Activated CD4-positive, alpha-beta T cell treated with anti-CD3 and anti-CD28 coated beads, Interleukin-10, Interleukin-2, amounts not matched to agents 100 ng/mL and 50 ng/mL, durations not matched to agents 16 hours and 8 hours (primary cell): Measurements from ENCODE around the gene DNMT3A.
A peak's percentile ranks its signal among the peaks of the same experiment; 100 is the strongest.

Source experiments
- DNase-seq: peaks from one replicate; pipeline ENCODE4 v3.0.0-alpha.2; 2020

DNMT3A gene

DNA sequence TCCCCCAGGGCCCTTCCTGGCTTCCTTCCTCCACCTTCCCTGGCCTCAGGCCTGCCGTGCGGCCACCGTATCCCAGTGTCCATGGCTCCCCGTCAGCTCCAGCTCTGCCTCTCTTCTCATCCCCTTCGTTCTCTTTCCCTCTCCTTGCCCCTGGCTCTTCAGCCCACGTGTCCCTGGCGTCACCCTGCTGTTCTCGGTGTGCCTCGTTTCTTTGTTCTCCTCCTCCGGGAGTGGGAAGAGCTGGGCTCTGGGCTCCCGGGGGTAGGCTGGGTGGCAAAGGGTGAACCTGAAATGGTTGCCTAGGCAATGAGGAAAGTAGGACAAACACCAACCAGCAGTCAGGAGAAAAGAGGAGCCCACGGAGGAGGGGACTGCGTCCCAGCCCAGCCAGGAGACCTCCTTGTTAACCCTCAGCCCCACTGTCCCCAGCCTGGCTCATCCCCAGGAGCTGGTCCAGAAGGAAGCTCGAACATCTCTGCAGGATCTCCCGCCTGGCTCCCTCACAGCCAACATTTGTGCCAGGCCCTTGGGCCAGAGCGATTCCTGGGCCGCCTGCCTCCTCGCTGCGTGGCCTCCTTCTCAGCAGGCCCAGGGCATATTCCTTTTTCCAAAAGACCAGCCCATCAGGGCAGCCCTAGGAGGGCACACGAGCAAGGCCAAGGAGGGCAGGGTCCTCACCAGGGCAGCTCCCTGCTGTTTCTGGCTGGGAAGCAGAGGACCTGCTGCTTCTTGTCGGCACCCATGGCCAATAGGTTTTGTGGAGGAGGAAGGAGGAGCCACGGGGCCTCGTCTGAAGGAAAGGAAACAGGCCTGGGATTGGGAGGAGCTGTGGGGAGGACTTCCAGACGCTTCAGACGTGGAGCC is 30.9 kb upstream of the DNMT3A start:
- no peak for DNase-seq

GRCh38 chr2:25371253-25372241 is 29.8 kb upstream of the DNMT3A start:
- no peak for DNase-seq

- no peak for DNase-seq
These were observed 28.2 kb upstream of the DNMT3A start for GRCh38 chr2:25369876-25370275.

- DNase-seq, result no peak
These were observed 27.7 kb upstream of the DNMT3A start for GRCh38 chr2:25369439-25369838.

GRCh38 chr2:25368660-25369059 is 26.9 kb upstream of the DNMT3A start:
- no peak for DNase-seq

GRCh38 chr2:25367296-25367695 is 25.6 kb upstream of the DNMT3A start:
- no peak for DNase-seq

- no peak for DNase-seq
These were observed 24.9 kb upstream of the DNMT3A start for GRCh38 chr2:25366629-25367028.

DNA sequence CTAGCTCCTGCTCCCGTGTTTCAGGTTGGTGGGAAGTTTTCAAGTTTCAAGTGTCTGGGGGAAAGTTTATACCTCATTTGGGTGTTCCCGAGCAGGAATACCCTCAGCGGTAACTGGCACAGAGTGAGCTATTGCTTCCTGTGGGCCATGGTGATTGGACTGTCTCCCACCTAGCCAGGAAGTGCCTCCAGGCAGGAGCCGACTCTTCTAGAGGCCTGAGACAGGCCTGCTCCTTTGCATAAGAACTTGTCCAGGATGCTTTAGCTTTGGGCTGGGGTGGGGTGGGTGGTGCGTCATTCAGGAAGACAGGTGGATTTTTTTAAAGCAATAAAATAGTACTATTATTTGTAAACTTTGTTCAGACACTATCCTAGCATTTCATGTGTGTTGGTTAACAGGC is 23.5 kb upstream of the DNMT3A start:
- DNase-seq, result no peak

- DNase-seq, result no peak
These were observed 22.0 kb upstream of the DNMT3A start for GRCh38 chr2:25363733-25364132.

GRCh38 chr2:25362434-25363145 is 20.9 kb upstream of the DNMT3A start:
- peak; percentile 58 for DNase-seq

DNA sequence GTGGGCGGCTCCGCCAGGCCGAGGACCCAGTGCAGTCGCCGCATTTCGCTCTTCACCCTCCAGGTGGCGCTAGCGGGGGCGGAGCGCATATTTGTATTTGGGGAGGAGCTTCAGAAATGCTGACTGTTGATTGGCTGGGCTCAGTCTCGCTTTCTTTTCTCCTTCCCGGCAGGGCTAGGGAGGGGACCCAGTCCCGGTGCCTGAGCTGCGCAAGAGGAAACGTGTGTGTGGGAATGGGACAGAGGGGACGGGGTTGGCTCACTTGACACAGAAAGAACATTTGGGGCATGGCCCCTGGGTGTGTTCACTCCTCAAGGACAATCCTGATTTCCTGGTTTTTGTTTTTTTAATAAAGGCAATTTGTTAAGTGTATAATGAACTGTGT is 20.3 kb upstream of the DNMT3A start:
- DNase-seq, result peak; percentile 97

DNA sequence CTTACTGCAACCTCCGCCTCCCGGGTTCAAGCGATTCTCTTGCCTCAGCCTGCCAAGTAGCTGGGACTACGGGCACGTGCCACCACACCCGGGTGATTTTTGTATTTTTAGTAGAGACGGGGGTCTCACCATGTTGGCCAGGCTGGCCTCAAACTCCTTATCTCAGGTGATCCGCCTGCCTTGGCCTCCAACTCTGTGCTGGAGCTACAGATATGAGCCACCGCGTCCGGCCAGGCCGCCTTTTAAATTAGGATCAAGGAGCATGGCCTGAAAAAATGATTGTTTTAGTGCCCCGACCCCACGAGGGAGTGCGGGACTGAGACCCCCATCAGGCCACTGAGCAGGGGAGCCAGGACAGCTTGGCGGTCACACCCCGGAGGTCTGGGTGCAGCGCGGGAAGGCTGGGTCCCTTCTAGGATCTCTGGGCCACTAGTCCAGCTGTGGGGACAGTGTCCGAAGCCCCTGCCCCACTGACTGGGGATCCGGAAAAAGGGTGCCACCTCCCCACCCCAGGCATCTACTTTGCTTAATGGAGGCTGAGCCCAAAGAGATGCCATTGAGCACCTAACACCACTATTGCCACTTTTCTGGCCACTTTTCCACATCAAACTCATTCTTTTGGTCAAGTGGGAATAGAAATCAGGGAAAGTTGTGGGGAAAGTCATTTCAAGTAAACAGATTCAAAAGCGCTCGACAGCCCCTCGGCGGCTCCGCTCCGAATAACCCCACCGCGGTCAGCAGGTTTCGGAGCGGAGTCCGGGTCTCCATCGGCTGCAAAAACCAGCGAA is 19.7 kb upstream of the DNMT3A start:
- DNase-seq, result no peak

- no peak for DNase-seq
These were observed 17.1 kb upstream of the DNMT3A start for GRCh38 chr2:25358836-25359235.

DNA sequence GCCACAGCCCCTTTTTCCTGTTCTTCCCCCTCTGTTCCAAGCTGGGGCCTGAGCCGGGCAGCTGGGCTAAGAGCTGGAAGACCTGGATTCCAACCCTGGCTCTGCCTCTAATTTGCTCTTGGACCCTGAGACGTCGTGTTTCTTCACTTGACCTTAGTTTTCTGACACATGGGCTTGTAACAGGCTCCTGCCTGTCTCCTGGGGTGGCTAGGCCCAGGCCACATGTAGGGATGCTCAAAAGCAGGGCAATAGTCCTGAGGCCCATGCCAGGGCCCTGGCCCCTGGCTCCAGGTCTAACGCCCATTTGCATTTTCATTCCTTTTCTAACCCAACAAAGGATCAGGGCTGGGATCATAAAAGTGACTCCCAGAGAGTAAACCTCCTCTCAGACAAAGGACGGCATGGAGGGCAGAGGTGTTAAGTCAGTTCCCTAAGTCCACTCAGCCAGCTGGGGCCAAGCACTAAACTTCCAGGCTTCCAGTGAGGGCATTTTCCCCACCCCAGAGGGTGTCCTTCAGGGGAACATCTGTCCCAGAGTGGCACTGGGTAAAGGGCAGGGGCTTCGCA is 16.6 kb upstream of the DNMT3A start:
- no peak for DNase-seq

- DNase-seq, result no peak
These were observed 14.4 kb upstream of the DNMT3A start for GRCh38 chr2:25356088-25356487.

DNA sequence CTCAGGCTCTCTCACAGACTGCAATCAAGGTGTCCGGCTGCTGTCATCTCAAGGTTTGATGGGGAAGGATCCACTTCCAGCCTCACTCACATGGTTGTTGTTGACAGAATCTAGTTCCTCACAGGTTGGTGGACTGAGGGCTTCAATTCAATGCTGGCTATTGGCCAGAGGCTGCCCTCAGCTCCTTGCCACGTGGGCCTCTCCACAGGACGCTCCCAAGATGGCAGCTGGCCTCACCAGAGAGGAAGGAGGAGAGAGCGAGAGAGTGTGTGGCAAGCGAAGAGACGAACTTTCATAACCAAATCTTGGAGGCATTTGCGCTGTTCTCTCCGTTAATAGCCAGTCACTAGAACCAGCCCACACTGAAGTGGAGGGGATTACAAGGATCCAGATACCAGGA is 13.5 kb upstream of the DNMT3A start:
- DNase-seq, result no peak

GRCh38 chr2:25354116-25354515 is 12.4 kb upstream of the DNMT3A start:
- no peak for DNase-seq

DNA sequence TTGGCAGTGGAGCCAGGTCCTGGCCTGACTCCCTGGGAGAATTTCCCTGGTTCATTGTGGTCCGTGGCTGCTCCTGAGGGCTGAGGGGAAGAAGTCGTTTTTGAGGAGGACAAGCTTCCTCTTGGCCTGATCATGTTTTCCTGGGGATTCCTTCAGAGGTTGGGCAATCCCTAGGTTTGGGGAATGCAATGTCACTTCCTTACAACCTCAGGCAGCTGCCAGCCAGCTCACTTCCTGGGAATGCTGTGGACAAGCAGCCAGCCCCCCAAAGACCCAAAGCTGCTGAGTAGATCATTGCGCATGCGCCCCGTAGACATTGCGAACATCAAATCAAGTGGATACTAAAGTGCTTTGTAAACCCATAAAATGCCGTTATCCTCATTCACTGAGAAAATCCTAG is 7.7 kb upstream of the DNMT3A start:
- no peak for DNase-seq

DNA sequence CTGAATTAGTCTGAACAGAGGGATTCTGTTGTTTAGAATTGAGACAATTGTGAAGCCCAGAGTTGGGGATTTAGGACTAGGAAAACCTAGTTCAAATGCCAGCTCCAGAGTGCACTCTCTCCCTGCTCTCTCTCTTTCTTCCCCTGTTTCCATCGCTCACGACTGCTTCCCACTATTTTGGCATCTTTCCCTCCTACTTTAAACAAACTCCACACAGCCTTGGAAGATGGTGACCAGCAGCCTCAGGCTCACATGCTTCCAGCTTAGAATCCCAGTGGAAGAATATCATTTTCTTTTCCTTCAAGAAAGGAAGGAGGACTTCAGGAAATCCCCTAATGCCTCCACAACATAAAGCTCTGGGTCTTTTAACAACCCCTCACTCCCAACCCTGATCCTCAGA is 6.1 kb upstream of the DNMT3A start:
- no peak for DNase-seq

GRCh38 chr2:25347205-25347815 is 5.6 kb upstream of the DNMT3A start:
- peak; percentile 36 for DNase-seq

- no peak for DNase-seq
These were observed 1.6 kb upstream of the DNMT3A start for GRCh38 chr2:25343187-25343825.
